Measurements from ENCODE around the gene AUTS2.

Gene AUTS2

DNA sequence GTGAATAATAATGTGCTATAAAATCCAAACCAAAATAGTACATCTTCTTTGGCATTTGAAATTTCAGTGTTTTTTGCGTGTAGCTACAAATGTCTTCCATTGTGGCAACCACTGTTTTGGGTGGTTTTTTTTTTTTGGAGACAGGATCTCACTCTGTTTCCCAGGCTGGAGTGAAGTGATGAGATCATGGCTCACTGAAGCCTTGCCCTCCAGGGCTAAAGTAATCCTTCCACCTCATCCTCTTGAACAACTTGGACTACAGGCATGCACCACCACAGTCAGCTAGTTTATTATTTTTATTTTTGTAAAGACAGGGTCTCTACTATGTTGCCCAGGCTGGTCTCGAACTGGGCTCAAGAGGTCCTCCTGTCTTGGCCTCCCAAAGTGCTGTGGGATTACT, 455.1 kb downstream of the AUTS2 start:
- no peak for DNase-seq

GRCh38 chr7:70053989-70054388, 455.7 kb downstream of the AUTS2 start:
- no peak for DNase-seq

- DNase-seq, result no peak
Observed at GRCh38 chr7:70056363-70056762, 458.1 kb downstream of the AUTS2 start.

DNA sequence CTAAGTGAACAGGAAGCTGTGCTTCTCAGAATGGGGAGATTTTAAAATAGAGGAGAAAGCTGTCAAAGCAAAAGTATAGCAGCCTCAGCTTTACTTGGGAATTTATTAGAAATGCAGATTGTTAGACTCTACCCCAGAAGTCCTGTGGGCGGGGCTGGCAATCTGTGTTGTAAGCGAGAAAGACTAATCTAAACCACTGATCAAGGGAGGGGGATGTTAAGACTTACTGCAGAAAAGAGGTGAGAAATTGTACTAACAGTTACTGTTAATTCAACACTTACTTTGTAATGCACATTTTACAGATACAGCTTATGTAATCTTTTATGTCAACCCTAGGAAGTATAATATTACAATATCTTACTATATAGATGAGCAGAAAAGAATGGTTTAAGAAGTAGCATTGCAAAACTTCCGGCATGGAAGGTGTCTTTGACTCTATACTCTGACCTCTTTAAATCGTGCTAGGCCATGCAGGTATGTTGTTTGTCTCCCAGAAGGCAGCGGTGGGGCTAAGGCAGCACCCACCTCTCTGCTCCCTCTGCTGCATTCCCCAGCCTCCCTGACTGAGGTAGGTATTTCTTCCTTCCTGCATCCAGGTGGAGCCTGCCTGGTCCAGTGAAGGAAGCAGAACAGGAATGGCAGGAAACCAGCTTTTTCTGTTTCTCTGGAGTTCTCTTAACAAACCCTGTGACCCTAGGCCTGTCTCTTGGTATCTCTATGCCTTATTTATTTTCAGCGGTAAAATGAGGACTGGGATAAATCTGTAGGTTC, 462.2 kb downstream of the AUTS2 start:
- no peak for DNase-seq

DNA sequence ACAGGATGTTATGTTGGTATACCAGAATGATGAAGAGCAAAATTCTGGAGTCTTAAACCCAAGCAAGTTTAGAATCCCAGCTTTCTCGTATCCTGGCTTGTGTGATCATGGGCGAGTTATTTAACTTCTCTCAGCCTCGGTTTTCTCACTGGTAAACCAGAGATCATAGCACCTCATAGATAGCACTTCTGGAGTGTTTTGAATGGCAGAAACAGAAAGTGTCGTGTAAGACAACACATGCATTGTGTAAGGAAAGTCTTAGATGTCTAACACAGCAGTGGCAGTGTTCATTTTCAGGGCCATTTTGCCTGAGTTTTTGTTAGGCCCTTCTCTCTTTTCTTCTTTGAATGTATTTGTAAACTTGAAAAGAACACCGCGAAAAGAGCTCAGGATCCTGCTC, 465.1 kb downstream of the AUTS2 start:
- DNase-seq, result no peak

DNA sequence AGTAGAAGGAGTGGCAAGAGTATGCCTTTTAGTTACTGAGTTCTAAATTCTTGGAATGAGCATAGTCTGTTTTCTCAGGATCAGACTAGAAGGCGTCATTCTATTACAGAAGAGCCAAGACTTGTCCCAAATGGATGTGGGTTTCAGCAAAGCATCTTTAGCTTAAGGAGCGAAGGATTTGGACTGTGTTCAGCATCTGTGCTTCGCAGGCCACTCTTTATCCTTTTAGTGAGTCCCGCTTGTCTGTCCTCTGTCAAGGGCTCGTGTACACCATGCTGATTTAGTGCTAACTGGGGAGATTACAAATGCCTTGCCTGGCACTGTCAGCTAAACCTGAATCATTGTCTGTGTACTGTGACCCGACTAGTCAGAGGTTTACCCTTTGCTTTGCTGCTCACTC, 465.7 kb downstream of the AUTS2 start:
- DNase-seq, result no peak

- no peak for DNase-seq
Observed at GRCh38 chr7:70066844-70067243, 468.6 kb downstream of the AUTS2 start.

DNA sequence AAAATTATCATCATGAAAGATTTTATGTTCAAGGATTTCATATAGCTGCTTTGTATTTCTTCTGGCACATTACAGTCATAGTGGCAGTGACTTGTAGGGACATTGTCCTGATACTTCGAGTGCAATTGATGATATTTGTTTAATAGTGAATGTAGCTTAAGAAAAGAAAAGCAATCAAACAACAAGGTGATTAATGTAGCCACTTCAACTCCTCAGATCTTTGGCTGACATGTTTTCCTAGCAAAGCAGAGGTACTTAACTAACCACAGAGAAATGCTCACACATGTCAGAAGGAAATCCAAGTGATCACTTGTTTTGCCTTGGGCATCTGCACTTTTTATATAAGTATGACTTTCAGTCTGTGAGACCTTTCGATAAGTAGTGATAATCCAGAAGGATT, 470.3 kb downstream of the AUTS2 start:
- no peak for DNase-seq

DNA sequence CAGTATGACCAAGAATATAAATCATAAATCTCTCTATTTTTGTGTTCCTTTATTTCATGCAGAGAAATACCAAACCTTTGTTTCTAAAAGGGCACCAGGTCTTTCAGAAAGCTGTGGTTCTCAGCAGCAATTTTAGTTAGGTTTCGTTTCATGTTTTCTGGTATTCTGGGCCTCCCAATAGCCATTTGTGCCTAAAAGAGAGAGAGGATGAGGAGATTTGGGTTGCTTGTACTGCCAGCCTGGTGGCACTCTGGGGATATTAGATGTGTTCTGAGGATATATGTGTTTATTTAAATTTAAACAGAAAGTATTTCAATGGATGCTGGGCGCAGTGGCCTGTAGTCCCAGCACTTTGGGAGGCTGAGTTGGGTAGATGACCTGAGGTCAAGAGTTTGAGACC, 471.7 kb downstream of the AUTS2 start:
- no peak for DNase-seq

GRCh38 chr7:70071766-70072165, 473.5 kb downstream of the AUTS2 start:
- peak in 3 of 51 donors; percentile 1 to 6 (median 2) for DNase-seq

- DNase-seq, result peak in 1 of 51 donors; percentile 2
Observed at GRCh38 chr7:70072220-70072619, 473.9 kb downstream of the AUTS2 start.

DNA sequence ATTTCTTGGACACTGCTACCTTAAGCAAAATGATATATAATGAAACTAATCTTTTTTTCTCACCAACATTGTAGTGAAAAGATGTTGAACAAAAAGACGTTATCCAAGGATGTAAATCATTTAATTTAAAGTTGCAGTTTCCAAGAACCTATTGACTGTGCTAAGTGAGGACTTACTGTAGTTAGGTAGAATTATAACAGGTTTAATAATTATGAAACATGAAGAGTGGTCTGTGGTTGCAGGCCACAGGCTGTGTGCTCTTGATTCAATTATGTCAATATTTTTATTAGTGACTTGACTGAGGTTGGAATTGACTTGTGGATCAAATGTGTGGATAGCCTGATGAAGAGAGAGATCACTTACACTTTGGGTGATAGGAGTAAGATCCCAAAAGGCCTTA, 478.1 kb downstream of the AUTS2 start:
- no peak for DNase-seq

GRCh38 chr7:70082099-70082611, 483.9 kb downstream of the AUTS2 start:
- no peak for DNase-seq

GRCh38 chr7:70091362-70091761, 493.1 kb downstream of the AUTS2 start:
- no peak for DNase-seq

- DNase-seq, result peak in 21 of 51 donors; percentile 0 to 38 (median 4)
Observed at GRCh38 chr7:70092314-70093204, 494.3 kb downstream of the AUTS2 start.

DNA sequence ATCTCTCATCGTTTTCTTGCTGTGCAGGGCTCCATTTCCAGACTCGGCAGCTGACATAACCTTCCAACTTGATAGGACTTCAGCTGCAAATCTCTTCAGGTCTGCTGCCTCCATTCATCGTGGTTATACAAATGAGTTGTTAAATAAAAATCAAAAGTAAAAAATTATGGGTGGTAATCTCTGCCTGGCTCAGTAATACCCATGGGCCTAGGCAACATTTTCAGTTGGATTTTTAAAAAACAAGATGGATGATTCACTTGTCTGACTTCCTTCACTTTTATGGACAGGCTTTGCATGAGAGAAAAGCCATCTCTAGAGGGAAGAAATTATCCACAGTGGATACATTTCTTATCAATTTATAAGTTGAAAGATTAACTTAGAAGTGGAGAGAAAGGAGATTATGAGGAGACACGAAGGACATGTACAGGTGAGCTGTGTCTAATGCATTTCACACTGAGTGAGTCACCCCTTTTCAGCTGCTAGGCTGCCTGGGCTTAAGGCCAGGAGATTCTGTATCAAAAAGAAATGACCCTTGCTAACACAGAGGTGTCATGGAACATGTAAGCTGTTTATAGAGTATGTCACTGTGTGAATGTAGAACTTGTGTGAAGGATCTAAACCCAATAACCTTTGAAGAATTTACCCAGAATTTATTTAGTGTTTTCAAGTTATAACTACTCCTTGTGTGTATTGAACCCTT, 495.1 kb downstream of the AUTS2 start:
- peak in 1 of 51 donors; percentile 20 for DNase-seq

- DNase-seq, result no peak
Observed at GRCh38 chr7:70094831-70095230, 496.6 kb downstream of the AUTS2 start.

DNA sequence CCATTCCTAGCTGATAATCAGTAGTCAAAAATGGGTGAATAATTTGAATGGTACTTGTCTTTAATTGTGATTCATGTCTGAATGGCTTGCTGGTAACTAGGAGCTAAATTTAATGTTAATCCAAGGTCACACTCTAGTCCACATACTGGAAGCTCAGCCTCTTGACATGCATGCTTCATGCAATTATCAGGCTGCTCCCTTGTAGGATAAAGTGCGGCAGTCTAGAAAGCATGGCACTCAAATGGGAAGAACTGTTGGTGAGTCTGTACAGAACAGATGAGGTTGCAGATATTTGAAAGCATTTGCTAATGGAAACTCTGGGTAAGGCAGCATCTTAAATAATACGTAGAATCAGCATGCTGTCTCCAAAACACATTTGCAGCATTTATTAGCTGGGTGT, 499.4 kb downstream of the AUTS2 start:
- DNase-seq, result no peak

DNA sequence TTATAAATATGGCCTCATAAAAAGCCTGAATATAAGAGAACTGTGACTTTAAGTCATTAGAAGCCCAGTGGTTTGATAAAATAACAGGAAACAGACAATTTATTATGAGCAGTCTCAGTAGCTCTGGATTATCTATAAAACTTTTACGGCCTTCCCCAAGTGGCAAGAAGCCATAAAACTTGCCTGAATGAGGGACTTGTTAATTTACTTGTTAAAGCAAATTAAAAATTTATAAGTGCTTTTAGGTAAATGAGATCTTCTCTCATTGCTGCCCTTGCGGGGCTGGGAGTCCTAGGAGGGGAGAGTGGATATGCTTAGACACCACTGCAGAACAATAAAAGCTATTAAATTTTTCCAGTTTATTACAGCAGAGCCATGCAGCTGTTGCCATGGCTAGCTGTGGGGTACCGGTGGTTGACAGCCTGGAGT, 499.9 kb downstream of the AUTS2 start:
- DNase-seq, result no peak

- no peak for DNase-seq
Observed at GRCh38 chr7:70098905-70099672, 500.8 kb downstream of the AUTS2 start.

- DNase-seq, result no peak
Observed at GRCh38 chr7:70104243-70104642, 506.0 kb downstream of the AUTS2 start.

Measured in hypothalamus (tissue), 51 donors.